Adrenal gland (tissue), 5 donors: ENCODE measurements around the gene RPRM.

Experiments
- CTCF ChIP-seq, 6 experiments: fragments of 450-650 bp in 4 of 6; fragments of 200-600 bp in 2 of 6; sonication (generic) in 1 of 6; IDR thresholded peaks; 1 replicate in 5 of 6; 2 replicates in 1 of 6; pipeline versions ENCODE4 v1.5.1 to v1.8.0; 2016 to 2021; ENCODE audit warnings: antibody characterized with exemption in 6 of 6, mild to moderate bottlenecking in 2 of 6, moderate library complexity in 1 of 6
- POLR2A ChIP-seq, 2 donors: fragments of 450-650 bp; IDR thresholded peaks; one replicate each; pipeline ENCODE4 v1.6.1; 2017; ENCODE audit warnings: antibody characterized with exemption in 2 of 2, mild to moderate bottlenecking in 2 of 2, moderate library complexity in 1 of 2
- donor health status: DM: no; HTN: no; CAD: no.

DNA sequence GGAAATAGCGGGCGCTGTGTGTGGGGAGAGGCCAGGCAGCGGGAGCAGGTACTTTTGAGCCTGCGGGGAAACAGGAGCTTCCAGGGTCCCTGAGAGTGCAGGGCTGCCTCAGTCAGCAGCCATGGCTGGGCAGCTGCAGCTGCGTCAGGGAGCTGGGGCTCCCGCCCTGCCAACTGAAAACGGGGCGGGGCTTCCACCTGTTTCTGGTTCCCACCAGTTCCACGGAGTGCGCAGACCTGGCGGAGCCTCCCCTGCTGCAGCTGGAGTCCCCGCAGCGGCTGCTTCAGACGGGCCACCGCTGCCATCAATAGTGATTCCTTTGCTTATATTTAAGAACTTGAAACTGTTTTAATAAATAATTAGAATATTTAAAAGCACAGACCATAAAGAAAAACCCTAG is 30.6 kb upstream of the RPRM start:
- TF ChIP-seq POLR2A (IDR thresholded peaks at IDR 0.05): no peak
- no peak for TF ChIP-seq CTCF (IDR thresholded peaks at IDR 0.05)
